Natural killer cell treated with Interleukin-12 subunit alpha and Interleukin-12 subunit beta and Interleukin-15 and Interleukin-18, amount 100 ng/mL, for 72 hours (primary cell): ENCODE measurements around the gene AKAP8L. TPM values are rescaled to one million over a fixed set of nuclear protein-coding genes. Genes with fewer than 3 reads are reported as not detected.

Experiments used
- ATAC-seq, 2 donors: fragments of 150-1000 bp; cut with Tn5 transposase in 1 of 2; sonication (Bioruptor Pico), chemical (Tn5 transposase) in 1 of 2; 2 replicates each; pipeline ENCODE4 v1.10.0; 2021
- DNase-seq: peaks from one replicate; pipeline ENCODE4 v3.0.0; 2022; ENCODE audit warnings: low spot score
- H3K27ac Mint-ChIP-seq, 2 donors: 1 replicate in 1 of 2; 2 replicates in 1 of 2; pipeline ENCODE4 v1.8.0; 2022; ENCODE audit warnings: mixed read lengths in 2 of 2, mild to moderate bottlenecking in 1 of 2, moderate library complexity in 1 of 2
- H3K27me3 Mint-ChIP-seq, 2 donors: 1 replicate in 1 of 2; 2 replicates in 1 of 2; pipeline ENCODE4 v1.8.0; 2022; ENCODE audit warnings: mixed read lengths in 2 of 2
- H3K36me3 Mint-ChIP-seq: one replicate; pipeline ENCODE4 v1.8.0; 2022; ENCODE audit warnings: mixed read lengths
- H3K4me1 Mint-ChIP-seq, 2 donors: 1 replicate in 1 of 2; 2 replicates in 1 of 2; pipeline ENCODE4 v1.8.0; 2022; ENCODE audit warnings: low read depth in 2 of 2, mixed read lengths in 2 of 2, mild to moderate bottlenecking in 1 of 2
- H3K4me3 Mint-ChIP-seq: one replicate; pipeline ENCODE4 v1.8.0; 2022; ENCODE audit warnings: mixed read lengths
- H3K9me3 Mint-ChIP-seq: 2 replicates; pipeline ENCODE4 v1.8.0; 2022; ENCODE audit warnings: mixed read lengths
- total RNA-seq, 2 donors: library from RNA; stranded (reverse); gene quantifications; one replicate each; pipeline ENCODE4 v1.2.3, GENCODE V29; 2022

AKAP8L gene
- total RNA-seq, 2 donors from 2014 or later, result 72.8 to 123 TPM

GRCh38 chr19:15443838-15444237 lies 25.1 kb upstream of the AKAP8L start:
- Mint-ChIP-seq H3K9me3 (no peaks in the 10 kb centered on the region), H3K4me3 (no peak overlapping the region), H3K4me1 (peaks cover 6 to 11% of the 10 kb centered on the region in 2 donors), H3K27ac (peak overlapping the region in 1 of 2 donors; percentile 32), H3K27me3 (no peaks in the 10 kb centered on the region), H3K36me3 (no peaks in the 10 kb centered on the region)
- no peak for DNase-seq
- ATAC-seq, result no peak

GRCh38 chr19:15443325-15443724 lies 24.5 kb upstream of the AKAP8L start:
- no peak for DNase-seq
- Mint-ChIP-seq H3K27me3 (no peaks in the 10 kb centered on the region), H3K4me1 (peaks cover 1 to 6% of the 10 kb centered on the region in 2 donors), H3K9me3 (no peaks in the 10 kb centered on the region), H3K27ac (peak overlapping the region in 1 of 2 donors; percentile 32), H3K4me3 (no peak overlapping the region), H3K36me3 (no peaks in the 10 kb centered on the region)
- ATAC-seq, result no peak

- no peaks in the 10 kb centered on the region for H3K27me3 Mint-ChIP-seq
- ATAC-seq (no peak), DNase-seq (no peak)
- H3K4me3 Mint-ChIP-seq, result no peak overlapping the region
- H3K27ac Mint-ChIP-seq, result no peak overlapping the region
- H3K9me3 Mint-ChIP-seq, result no peaks in the 10 kb centered on the region
- peaks cover 0 to 3% of the 10 kb centered on the region in 2 donors for H3K4me1 Mint-ChIP-seq
- no peaks in the 10 kb centered on the region for H3K36me3 Mint-ChIP-seq
Observed at GRCh38 chr19:15442142-15442920, 23.5 kb upstream of the AKAP8L start.

GRCh38 chr19:15441317-15441716 lies 22.5 kb upstream of the AKAP8L start:
- Mint-ChIP-seq H3K27ac (no peak overlapping the region), H3K36me3 (no peaks in the 10 kb centered on the region), H3K9me3 (no peaks in the 10 kb centered on the region), H3K4me1 (peaks cover 0 to 2% of the 10 kb centered on the region in 2 donors), H3K27me3 (no peaks in the 10 kb centered on the region), H3K4me3 (no peak overlapping the region)
- no peak for DNase-seq
- no peak for ATAC-seq

- DNase-seq (no peak), ATAC-seq (no peak)
- Mint-ChIP-seq H3K4me3 (no peak overlapping the region), H3K27me3 (no peaks in the 10 kb centered on the region), H3K9me3 (no peaks in the 10 kb centered on the region), H3K27ac (no peak overlapping the region), H3K36me3 (no peaks in the 10 kb centered on the region), H3K4me1 (peaks cover 0 to 4% of the 10 kb centered on the region in 2 donors)
Observed at GRCh38 chr19:15439821-15440641, 21.2 kb upstream of the AKAP8L start.

- Mint-ChIP-seq H3K4me1 (peaks cover 0 to 4% of the 10 kb centered on the region in 2 donors), H3K27me3 (no peaks in the 10 kb centered on the region), H3K36me3 (no peaks in the 10 kb centered on the region), H3K9me3 (no peaks in the 10 kb centered on the region), H3K27ac (no peak overlapping the region), H3K4me3 (no peak overlapping the region)
- ATAC-seq (no peak), DNase-seq (no peak)
Observed at GRCh38 chr19:15439078-15439799, 20.5 kb upstream of the AKAP8L start.

GRCh38 chr19:15438577-15438976 lies 19.8 kb upstream of the AKAP8L start:
- no peak overlapping the region for H3K4me3 Mint-ChIP-seq
- no peaks in the 10 kb centered on the region for H3K36me3 Mint-ChIP-seq
- no peak for ATAC-seq

GRCh38 chr19:15438124-15438496 lies 19.3 kb upstream of the AKAP8L start:
- Mint-ChIP-seq H3K4me3 (no peak overlapping the region), H3K36me3 (no peaks in the 10 kb centered on the region), H3K4me1 (peaks cover 5 to 10% of the 10 kb centered on the region in 2 donors), H3K9me3 (no peaks in the 10 kb centered on the region), H3K27ac (no peak overlapping the region), H3K27me3 (no peaks in the 10 kb centered on the region)
- no peak for DNase-seq
- ATAC-seq, result no peak

More at GRCh38 chr19:15438577-15438976, 19.8 kb upstream of the AKAP8L start:
- Mint-ChIP-seq H3K4me1 (peaks cover under 1 to 5% of the 10 kb centered on the region in 2 donors), H3K9me3 (no peaks in the 10 kb centered on the region), H3K27me3 (no peaks in the 10 kb centered on the region), H3K27ac (no peak overlapping the region)
- DNase-seq, result no peak

GRCh38 chr19:15437355-15438123 lies 18.8 kb upstream of the AKAP8L start:
- ATAC-seq (no peak), DNase-seq (no peak)
- H3K36me3 Mint-ChIP-seq, result no peaks in the 10 kb centered on the region
- no peak overlapping the region for H3K27ac Mint-ChIP-seq
- no peaks in the 10 kb centered on the region for H3K27me3 Mint-ChIP-seq
- peaks cover 8 to 13% of the 10 kb centered on the region in 2 donors for H3K4me1 Mint-ChIP-seq
- H3K9me3 Mint-ChIP-seq, result no peaks in the 10 kb centered on the region
- H3K4me3 Mint-ChIP-seq, result no peak overlapping the region

- H3K4me1 Mint-ChIP-seq, result peaks cover 10 to 15% of the 10 kb centered on the region in 2 donors
- ATAC-seq (no peak), DNase-seq (no peak)
- H3K4me3 Mint-ChIP-seq, result no peak overlapping the region
- no peaks in the 10 kb centered on the region for H3K9me3 Mint-ChIP-seq
- H3K36me3 Mint-ChIP-seq, result peaks cover 2% of the 10 kb centered on the region
- H3K27me3 Mint-ChIP-seq, result no peaks in the 10 kb centered on the region
- H3K27ac Mint-ChIP-seq, result no peak overlapping the region
Observed at GRCh38 chr19:15436826-15437110, 18.0 kb upstream of the AKAP8L start.

GRCh38 chr19:15436012-15436825 lies 17.4 kb upstream of the AKAP8L start:
- no peak for ATAC-seq
- H3K9me3 Mint-ChIP-seq, result no peaks in the 10 kb centered on the region

GRCh38 chr19:15433519-15434069 lies 14.8 kb upstream of the AKAP8L start:
- Mint-ChIP-seq H3K4me3 (peak overlapping the region; percentile 99), H3K27ac (peak overlapping the region; percentile 95 to 97), H3K4me1 (peaks cover 22 to 27% of the 10 kb centered on the region in 2 donors), H3K27me3 (no peaks in the 10 kb centered on the region), H3K36me3 (peaks cover 6% of the 10 kb centered on the region), H3K9me3 (no peaks in the 10 kb centered on the region)
- no peak for ATAC-seq
- no peak for DNase-seq

More at GRCh38 chr19:15436012-15436825, 17.4 kb upstream of the AKAP8L start:
- peak overlapping the region; percentile 34 for H3K4me3 Mint-ChIP-seq
- H3K4me1 Mint-ChIP-seq, result peaks cover 15 to 21% of the 10 kb centered on the region in 2 donors
- no peak for DNase-seq
- no peaks in the 10 kb centered on the region for H3K27me3 Mint-ChIP-seq
- peaks cover 6% of the 10 kb centered on the region for H3K36me3 Mint-ChIP-seq
- H3K27ac Mint-ChIP-seq, result no peak overlapping the region
